HG03432 (cell line): Measurements from ENCODE around the gene JARID2.

Experiments
- ATAC-seq: cut with Tn5 transposase; IDR thresholded peaks from one replicate; pipeline ENCODE4 v1.9.1; 2021; ENCODE audit warnings: mild to moderate bottlenecking, moderate library complexity; ENCODE audit not compliant: unreplicated experiment

Gene JARID2

GRCh38 chr6:15391500-15391899 is 145.6 kb downstream of the JARID2 start:
- ATAC-seq = no peak

GRCh38 chr6:15392182-15392581 is 146.3 kb downstream of the JARID2 start:
- ATAC-seq = no peak

- no peak for ATAC-seq
Measured at GRCh38 chr6:15393605-15394004, 147.7 kb downstream of the JARID2 start.

GRCh38 chr6:15395087-15395486 is 149.2 kb downstream of the JARID2 start:
- no peak for ATAC-seq

- ATAC-seq = no peak
Measured at GRCh38 chr6:15396808-15397207, 150.9 kb downstream of the JARID2 start.

- peak; percentile 73 for ATAC-seq
Measured at GRCh38 chr6:15398633-15399275, 152.9 kb downstream of the JARID2 start.

GRCh38 chr6:15399641-15400470 is 154.0 kb downstream of the JARID2 start:
- no peak for ATAC-seq

GRCh38 chr6:15400572-15401004 is 154.7 kb downstream of the JARID2 start:
- no peak for ATAC-seq

GRCh38 chr6:15401120-15401519 is 155.3 kb downstream of the JARID2 start:
- no peak for ATAC-seq

- ATAC-seq = no peak
Measured at GRCh38 chr6:15401769-15402250, 155.9 kb downstream of the JARID2 start.

GRCh38 chr6:15402406-15403045 is 156.7 kb downstream of the JARID2 start:
- no peak for ATAC-seq

GRCh38 chr6:15403094-15403755 is 157.4 kb downstream of the JARID2 start:
- ATAC-seq = no peak

- no peak for ATAC-seq
Measured at GRCh38 chr6:15404685-15404980, 158.8 kb downstream of the JARID2 start.

GRCh38 chr6:15405129-15406068 is 159.5 kb downstream of the JARID2 start:
- no peak for ATAC-seq

- ATAC-seq = no peak
Measured at GRCh38 chr6:15406452-15406851, 160.6 kb downstream of the JARID2 start.

GRCh38 chr6:15408008-15408407 is 162.1 kb downstream of the JARID2 start:
- ATAC-seq = no peak

- ATAC-seq = no peak
Measured at GRCh38 chr6:15408758-15409157, 162.9 kb downstream of the JARID2 start.

- no peak for ATAC-seq
Measured at GRCh38 chr6:15409301-15410125, 163.6 kb downstream of the JARID2 start.

- no peak for ATAC-seq
Measured at GRCh38 chr6:15410126-15410391, 164.2 kb downstream of the JARID2 start.

GRCh38 chr6:15410752-15411151 is 164.9 kb downstream of the JARID2 start:
- ATAC-seq = no peak
